Measurements from ENCODE around the gene JCAD. TPM values are rescaled to one million over a fixed set of nuclear protein-coding genes. Genes with fewer than 3 reads are reported as not detected.

JCAD gene
- total RNA-seq, 2 donors from 2014 or later: 0.23 TPM; not detected in 1

DNA sequence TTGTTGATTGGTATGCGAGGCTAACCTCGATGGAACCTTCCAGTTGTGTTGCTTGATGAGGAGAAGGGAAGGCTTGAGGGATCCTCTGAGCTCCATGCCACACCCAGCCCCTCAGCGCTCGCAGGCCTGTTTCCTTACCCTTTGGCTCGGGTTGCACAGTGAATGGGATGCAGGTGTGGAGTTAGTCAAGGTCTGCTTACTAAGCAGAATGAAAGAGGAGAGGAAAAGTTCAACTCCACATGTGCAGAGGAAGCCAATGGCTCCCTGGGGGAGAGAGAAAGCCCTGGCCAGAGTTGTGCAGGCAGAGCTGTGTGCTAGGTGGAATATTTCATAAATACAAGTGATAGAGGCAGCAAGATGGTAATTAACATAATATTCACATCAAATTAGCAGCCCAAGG is 85.5 kb downstream of the JCAD start:
- DNase-seq (no peak), ATAC-seq (no peak)
- no peak overlapping the region for H3K4me3 Mint-ChIP-seq
- H3K27ac Mint-ChIP-seq: no peak overlapping the region
- no peaks in the 10 kb centered on the region for H3K4me1 Mint-ChIP-seq
- peaks cover 11% of the 10 kb centered on the region for H3K27me3 Mint-ChIP-seq
- no peaks in the 10 kb centered on the region for H3K9me3 ChIP-seq (ENCODE audit: control insufficient read depth, low read length, poor library complexity, severe bottlenecking)
- no peaks in the 10 kb centered on the region for H3K36me3 Mint-ChIP-seq (ENCODE audit: low read depth)

DNA sequence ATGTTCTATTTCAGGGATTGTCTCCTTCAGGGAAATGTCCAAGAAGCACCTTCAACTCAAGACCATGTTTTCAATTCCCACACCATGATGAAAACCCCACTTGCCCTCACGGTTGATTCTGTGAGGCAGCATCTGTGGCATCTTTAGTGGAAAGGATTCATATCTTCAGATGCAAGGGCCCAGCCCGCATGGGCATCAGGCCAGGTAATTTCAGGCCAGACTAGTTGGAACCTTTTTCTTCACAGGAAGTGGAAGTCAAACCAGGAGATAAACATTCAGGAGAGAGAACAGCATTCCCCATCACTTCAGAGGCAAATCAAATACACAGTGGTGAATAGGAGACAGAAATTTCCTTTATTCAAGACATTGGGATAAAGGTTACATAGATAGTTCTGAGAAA is 88.8 kb downstream of the JCAD start:
- H3K4me1 Mint-ChIP-seq: no peaks in the 10 kb centered on the region
- H3K27me3 Mint-ChIP-seq: peaks cover 11% of the 10 kb centered on the region
- no peaks in the 10 kb centered on the region for H3K36me3 Mint-ChIP-seq (ENCODE audit: low read depth)
- no peak for ATAC-seq
- H3K4me3 Mint-ChIP-seq: no peak overlapping the region
- no peak for DNase-seq
- H3K27ac Mint-ChIP-seq: no peak overlapping the region
- no peaks in the 10 kb centered on the region for H3K9me3 ChIP-seq (ENCODE audit: control insufficient read depth, low read length, poor library complexity, severe bottlenecking)

DNA sequence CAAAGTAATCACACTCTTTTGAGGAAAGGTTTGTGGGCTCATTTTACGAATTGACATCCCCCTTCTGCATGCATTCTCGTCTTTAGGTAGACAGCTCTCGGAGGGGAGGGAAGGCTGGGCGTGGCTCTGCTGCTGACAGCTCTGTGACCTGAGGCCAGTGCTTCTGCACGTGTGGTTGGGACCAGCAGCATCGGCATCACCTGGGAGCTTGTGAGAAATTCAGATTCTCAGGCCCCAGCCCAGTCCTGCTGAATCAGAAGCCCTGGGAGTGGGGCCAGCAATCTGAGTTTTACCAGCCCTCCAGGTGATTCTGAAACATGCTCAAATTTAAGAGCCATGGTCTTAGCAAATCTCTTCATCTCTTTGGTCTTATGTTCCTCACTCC is 89.4 kb downstream of the JCAD start:
- no peak for DNase-seq
- H3K36me3 Mint-ChIP-seq (ENCODE audit: low read depth): no peaks in the 10 kb centered on the region
- H3K27ac Mint-ChIP-seq: no peak overlapping the region
- H3K9me3 ChIP-seq (ENCODE audit: control insufficient read depth, low read length, poor library complexity, severe bottlenecking): no peaks in the 10 kb centered on the region
- H3K4me1 Mint-ChIP-seq: no peaks in the 10 kb centered on the region
- H3K27me3 Mint-ChIP-seq: peaks cover 11% of the 10 kb centered on the region
- ATAC-seq: no peak
- H3K4me3 Mint-ChIP-seq: no peak overlapping the region

DNA sequence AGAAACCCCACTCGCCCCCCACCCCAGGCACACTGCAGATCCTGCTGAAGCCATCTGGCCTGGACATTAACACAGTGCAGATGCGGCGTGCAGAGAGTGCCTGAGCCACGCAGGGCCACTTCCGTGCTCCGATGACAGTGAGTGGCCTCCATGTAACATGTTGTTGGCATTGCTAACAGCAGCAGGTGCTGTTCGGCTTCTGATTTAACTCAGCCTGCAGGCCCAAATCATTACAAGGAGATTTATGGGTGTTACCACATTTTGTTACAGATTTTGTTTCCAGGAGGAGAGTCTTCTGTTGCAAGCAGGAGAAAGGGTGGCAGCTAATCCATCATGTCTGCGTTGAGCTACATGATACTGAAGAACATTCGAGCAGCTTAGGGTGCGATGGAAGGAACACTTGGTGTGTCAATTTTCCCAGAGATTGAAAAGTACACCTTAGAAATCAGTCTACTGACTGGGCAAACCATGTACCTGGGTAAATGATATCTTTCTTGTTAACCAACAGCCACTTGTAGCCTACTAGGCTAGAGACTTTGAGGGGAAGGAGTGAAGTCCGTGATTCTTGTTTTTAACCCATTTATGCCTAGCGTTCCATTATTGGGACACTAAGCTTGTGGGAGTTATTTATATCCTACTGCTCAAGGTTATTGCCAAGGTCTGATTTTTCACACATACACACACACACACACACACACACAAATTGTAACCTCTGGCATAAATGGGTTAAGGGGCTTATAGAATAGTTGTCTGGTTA is 90.0 kb downstream of the JCAD start:
- ATAC-seq: no peak
- Mint-ChIP-seq H3K4me1 (no peaks in the 10 kb centered on the region), H3K4me3 (no peak overlapping the region), H3K36me3 (ENCODE audit: low read depth) (no peaks in the 10 kb centered on the region), H3K27me3 (peaks cover 14% of the 10 kb centered on the region), H3K27ac (no peak overlapping the region)
- no peak for DNase-seq
- H3K9me3 ChIP-seq (ENCODE audit: control insufficient read depth, low read length, poor library complexity, severe bottlenecking): no peaks in the 10 kb centered on the region

DNA sequence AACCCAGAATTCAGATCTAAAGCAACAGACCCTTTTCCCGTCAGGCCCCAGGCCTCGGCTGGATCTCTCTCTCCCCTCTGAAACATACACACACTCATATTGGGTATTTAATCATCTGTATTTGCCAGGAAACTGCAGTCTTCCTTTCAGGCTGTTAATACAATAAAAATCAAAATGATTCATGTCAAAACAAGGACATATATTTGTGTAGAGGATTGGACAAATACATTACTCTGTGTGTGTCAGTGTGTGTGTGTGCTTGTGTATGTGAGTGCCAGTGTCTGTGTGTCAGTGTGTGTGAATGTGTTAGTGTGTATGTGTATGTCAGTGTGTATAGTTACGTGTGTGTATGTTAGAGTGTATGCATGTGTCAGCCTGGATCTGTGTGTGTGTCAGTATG is 90.8 kb downstream of the JCAD start:
- no peaks in the 10 kb centered on the region for H3K36me3 Mint-ChIP-seq (ENCODE audit: low read depth)
- H3K4me1 Mint-ChIP-seq: no peaks in the 10 kb centered on the region
- no peak overlapping the region for H3K4me3 Mint-ChIP-seq
- no peak overlapping the region for H3K27ac Mint-ChIP-seq
- ATAC-seq: no peak
- H3K27me3 Mint-ChIP-seq: peaks cover 17% of the 10 kb centered on the region
- DNase-seq: no peak
- no peaks in the 10 kb centered on the region for H3K9me3 ChIP-seq (ENCODE audit: control insufficient read depth, low read length, poor library complexity, severe bottlenecking)

DNA sequence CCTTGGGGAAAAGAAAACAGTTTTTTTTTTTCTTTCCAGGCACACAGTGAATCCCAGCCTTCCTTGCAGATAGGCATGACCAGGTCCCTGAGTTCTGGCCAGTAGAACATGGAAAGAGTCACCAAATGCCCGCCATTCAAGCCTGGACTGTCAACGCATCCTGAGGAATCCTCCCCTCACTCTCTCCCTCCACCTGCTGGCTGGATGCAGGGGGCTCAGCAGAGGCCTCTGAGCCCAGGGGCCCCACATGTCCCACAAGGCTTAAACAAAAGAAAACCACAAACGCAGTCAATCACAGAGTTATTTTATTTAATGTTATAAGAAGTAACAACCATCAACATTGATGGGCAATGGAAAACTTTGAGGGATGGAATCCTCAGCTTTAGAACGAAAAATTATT is 93.1 kb downstream of the JCAD start:
- DNase-seq (no peak), ATAC-seq (no peak)
- Mint-ChIP-seq H3K36me3 (ENCODE audit: low read depth) (no peaks in the 10 kb centered on the region), H3K27me3 (peaks cover 18% of the 10 kb centered on the region), H3K4me1 (no peaks in the 10 kb centered on the region), H3K4me3 (no peak overlapping the region), H3K27ac (no peak overlapping the region)
- H3K9me3 ChIP-seq (ENCODE audit: control insufficient read depth, low read length, poor library complexity, severe bottlenecking): no peaks in the 10 kb centered on the region

Measured in T-helper 17 cell (primary cell).